NOMO-1 (cell line): ENCODE data around the gene GJD4.

ENCODE experiments used
- DNase-seq, 2 experiments: peaks; one replicate each; lab custom pipeline; 2025; ENCODE audit not compliant: unreplicated experiment in 2 of 2; lab: John Stamatoyannopoulos, UW

GJD4 gene

DNA sequence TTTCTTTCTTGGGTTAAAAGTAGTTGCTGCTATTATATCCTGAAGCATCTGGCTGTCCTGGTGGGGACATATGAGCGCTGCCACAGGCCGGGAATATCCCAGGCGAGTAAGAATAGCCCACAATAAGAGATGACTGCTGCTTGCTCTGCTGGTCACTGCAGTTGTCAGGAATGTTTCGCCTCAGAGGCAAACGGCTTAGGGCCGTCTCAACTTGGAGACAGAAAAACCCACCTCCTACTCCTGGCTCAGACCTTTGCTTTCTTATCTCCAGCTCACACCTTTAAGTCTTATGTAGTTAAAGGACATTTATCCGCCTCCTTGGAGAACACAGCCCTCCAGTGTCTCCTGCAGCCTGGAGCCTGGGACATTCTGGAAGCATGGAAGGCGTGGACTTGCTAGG lies at the start of gene GJD4:
Gene GJD4 (plus strand): TSS at position 151 of the 400 bp plus-strand sequence. CDS start 227 bp downstream, at position 378.
- no peak for DNase-seq

- no peak for DNase-seq
Observed at GRCh38 chr10:35555962-35556930, 48.9 kb upstream of the GJD4 start.

- no peak for DNase-seq
Observed at GRCh38 chr10:35558276-35558675, 46.9 kb upstream of the GJD4 start.

DNA sequence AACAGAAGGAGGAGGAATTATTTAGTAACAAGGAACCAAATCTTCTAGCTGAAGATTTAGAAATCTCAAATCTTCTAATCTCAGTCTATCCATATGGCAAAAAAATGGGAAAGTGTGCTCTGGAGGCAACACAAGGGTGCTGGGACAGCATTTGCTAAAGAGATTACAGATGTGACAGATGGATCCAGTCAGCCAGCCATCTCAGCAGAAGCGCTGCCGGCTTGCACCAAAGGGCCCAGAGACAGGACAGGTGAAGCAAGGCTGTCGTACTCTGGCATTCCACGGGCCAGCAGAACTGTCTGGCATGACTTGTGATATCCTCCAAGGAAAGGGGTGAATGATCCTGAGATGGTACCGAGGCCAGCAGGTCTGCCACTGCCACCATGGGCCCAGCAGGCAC lies 45.7 kb upstream of the GJD4 start:
- no peak for DNase-seq

GRCh38 chr10:35561715-35562114 lies 43.4 kb upstream of the GJD4 start:
- no peak for DNase-seq

DNA sequence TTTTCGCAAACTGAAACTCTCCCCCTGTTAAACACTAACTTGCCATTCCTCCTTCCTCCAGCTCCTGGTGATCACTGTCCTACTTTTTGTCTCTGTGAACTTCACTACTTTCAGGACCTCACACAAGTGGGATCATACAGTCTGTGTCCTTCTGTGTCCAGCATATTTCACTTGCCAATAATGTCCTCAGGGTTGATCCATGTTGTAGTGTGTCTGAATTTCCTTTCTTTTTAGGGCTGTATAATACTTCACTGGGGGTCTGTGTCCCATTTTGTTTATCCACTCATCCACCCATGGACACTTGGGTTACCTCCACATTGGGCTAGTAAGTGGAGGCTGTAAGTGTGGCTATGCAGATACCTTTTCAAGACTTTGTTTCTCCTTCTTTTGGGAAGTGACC lies 42.7 kb upstream of the GJD4 start:
- DNase-seq, result no peak

- DNase-seq, result peak; percentile 16 to 47
Observed at GRCh38 chr10:35563261-35563891, 41.8 kb upstream of the GJD4 start.

- no peak for DNase-seq
Observed at GRCh38 chr10:35564341-35564968, 40.7 kb upstream of the GJD4 start.

GRCh38 chr10:35565602-35566081 lies 39.5 kb upstream of the GJD4 start:
- no peak for DNase-seq

GRCh38 chr10:35567951-35568350 lies 37.2 kb upstream of the GJD4 start:
- no peak for DNase-seq

GRCh38 chr10:35568483-35569015 lies 36.6 kb upstream of the GJD4 start:
- no peak for DNase-seq

- no peak for DNase-seq
Observed at GRCh38 chr10:35569111-35569707, 35.9 kb upstream of the GJD4 start.

DNA sequence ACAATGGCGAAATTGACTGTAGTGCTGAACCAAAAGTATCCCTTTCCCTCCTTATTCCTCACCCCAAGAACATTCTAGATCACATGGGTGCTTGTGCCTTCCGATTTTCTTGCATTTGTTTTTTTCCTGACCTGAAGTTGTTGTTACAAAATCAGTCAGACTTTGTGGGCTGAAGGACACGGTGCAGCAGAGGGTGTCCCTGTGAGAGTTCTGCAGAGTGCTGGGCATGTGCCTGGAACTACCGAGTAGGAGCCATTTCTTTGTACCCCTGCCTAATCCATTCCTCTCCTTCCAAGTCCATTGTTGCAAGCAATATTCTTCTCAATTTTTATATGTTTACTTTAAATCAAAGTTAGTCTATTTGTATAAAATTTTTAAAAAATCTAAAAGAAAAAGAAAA lies 35.3 kb upstream of the GJD4 start:
- DNase-seq, result no peak

GRCh38 chr10:35570397-35570796 lies 34.7 kb upstream of the GJD4 start:
- no peak for DNase-seq

- no peak for DNase-seq
Observed at GRCh38 chr10:35572583-35572982, 32.6 kb upstream of the GJD4 start.

DNA sequence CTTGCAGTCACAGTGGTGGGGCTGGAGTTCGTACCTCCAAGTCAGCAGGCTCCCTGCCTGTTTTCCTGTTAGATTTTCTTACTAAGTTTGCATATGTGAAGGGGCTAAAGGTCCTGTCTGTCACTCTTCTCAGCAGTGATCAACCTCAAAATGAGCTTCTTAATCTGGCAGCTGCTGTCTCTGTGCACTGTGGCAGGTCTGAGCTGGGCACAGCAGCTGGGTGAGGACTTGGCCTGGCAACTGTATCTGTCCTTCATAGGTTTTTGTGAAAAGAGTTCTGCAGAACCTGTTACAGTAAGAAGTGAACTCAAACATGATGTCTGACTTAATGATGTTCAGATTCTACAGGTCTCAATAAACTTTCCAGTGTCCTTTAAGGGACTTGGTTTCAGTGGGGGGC lies 31.3 kb upstream of the GJD4 start:
- DNase-seq, result no peak

- DNase-seq, result no peak
Observed at GRCh38 chr10:35574924-35575352, 30.2 kb upstream of the GJD4 start.

DNA sequence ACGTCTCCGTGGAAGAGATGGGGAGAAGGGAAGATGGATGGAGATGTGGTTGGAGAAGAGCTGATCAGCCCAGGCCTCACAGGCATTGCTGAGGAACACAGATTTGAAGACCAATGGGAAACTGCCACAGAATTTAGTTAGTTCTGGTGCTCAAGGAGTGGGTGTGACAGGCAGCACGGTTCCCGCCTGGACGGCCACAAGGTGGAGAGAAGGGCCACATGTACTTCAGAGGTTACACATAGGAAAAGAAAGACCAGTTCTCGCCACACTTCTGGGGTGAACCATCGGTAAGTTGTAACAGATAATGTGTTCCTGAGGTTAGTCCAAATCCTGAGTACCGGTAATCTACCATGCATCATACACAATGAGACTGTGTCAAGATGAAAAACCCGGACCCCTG lies 29.5 kb upstream of the GJD4 start:
- DNase-seq, result no peak

- no peak for DNase-seq
Observed at GRCh38 chr10:35576730-35577129, 28.4 kb upstream of the GJD4 start.

GRCh38 chr10:35577926-35578617 lies 27.1 kb upstream of the GJD4 start:
- DNase-seq, result no peak
